Coronary artery (tissue), 2 donors: ENCODE measurements around the gene CADM4.
"Not testable (repeated sequence)": the region's sequence is repeated elsewhere in the genome, so short reads cannot be mapped to it uniquely, and the experiment has no call there.

Experiments
- DNase-seq: peaks from one replicate; pipeline ENCODE4 v3.0.0-alpha.2; 2017; ENCODE audit warnings: low spot score
- H3K27ac ChIP-seq, 2 donors: fragments of 200-600 bp; sonication (generic); one replicate each; pipeline ENCODE4 v1.5.1; 2016 to 2019
- H3K4me3 ChIP-seq: fragments of 200-600 bp; sonication (generic); 2 replicates; pipeline ENCODE4 v1.5.1; 2016; ENCODE audit warnings: mild to moderate bottlenecking, moderate library complexity
- TF ChIP-seq, protein P1 (sequence below): fragments of 200-600 bp; sonication (generic); IDR thresholded peaks from one replicate; pipeline ENCODE4 v1.5.1; 2019; ENCODE audit warnings: antibody characterized with exemption

The CADM4 gene

GRCh38 chr19:43638995-43639518 lies 593 bp downstream of the CADM4 start:
- Histone ChIP-seq H3K27ac (peak overlapping the region in 1 of 2 donors; percentile 34), H3K4me3 (peak overlapping the region; percentile 78)
- TF ChIP-seq, protein P1, sequence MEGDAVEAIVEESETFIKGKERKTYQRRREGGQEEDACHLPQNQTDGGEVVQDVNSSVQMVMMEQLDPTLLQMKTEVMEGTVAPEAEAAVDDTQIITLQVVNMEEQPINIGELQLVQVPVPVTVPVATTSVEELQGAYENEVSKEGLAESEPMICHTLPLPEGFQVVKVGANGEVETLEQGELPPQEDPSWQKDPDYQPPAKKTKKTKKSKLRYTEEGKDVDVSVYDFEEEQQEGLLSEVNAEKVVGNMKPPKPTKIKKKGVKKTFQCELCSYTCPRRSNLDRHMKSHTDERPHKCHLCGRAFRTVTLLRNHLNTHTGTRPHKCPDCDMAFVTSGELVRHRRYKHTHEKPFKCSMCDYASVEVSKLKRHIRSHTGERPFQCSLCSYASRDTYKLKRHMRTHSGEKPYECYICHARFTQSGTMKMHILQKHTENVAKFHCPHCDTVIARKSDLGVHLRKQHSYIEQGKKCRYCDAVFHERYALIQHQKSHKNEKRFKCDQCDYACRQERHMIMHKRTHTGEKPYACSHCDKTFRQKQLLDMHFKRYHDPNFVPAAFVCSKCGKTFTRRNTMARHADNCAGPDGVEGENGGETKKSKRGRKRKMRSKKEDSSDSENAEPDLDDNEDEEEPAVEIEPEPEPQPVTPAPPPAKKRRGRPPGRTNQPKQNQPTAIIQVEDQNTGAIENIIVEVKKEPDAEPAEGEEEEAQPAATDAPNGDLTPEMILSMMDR, result no peak
- DNase-seq, result no peak

GRCh38 chr19:43638214-43638994 lies 1.2 kb downstream of the CADM4 start:
- TF ChIP-seq, protein P1, result no peak
- DNase-seq, result no peak
- no peak overlapping the region for H3K27ac ChIP-seq
- H3K4me3 ChIP-seq, result peak overlapping the region; percentile 14

GRCh38 chr19:43636121-43636683 lies 3.4 kb downstream of the CADM4 start:
- TF ChIP-seq, protein P1, result no peak
- no peak for DNase-seq
- H3K4me3 ChIP-seq, result no peak overlapping the region
- peak overlapping the region in 1 of 2 donors; percentile 28 for H3K27ac ChIP-seq

- Histone ChIP-seq H3K27ac (peak overlapping the region in 1 of 2 donors; percentile 28), H3K4me3 (peak overlapping the region; percentile 21)
- not testable (repeated sequence) for DNase-seq
These were observed 4.1 kb downstream of the CADM4 start for GRCh38 chr19:43635561-43635940.

DNA sequence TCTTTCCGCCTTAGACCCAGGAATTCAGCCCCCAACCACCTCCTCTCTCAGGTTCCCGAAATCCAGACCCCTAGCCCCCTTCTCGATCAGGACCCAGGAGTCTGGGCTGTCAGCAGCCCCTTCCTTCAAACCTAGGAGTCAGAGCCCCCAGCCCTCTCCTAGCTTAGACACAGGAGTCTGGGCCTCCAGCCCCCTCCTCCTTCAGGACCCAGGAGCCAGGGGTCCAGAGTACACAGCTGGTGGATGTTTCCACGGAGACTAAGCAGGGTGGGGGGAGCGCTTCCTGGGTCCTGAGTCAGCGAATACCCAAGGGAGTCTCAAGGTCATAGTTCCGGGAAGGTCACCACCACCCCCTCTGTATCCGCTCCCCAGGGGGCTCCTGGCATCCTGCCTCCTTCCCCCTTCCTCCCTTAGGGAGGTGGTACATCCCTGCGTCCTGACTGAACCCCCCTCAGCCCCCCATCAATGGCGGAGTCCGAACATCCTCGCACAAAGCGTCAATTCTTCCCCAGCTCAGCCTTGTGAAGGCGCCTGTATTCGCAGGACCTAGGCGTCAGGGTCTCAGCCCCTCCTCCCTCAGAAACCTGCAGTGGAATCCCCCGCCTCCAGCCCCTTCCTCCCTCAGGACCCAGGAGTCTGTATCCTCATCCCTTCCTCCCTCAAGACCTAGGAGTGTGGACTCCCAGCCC lies 4.6 kb downstream of the CADM4 start:
- no peak for DNase-seq
- H3K4me3 ChIP-seq, result peak overlapping the region; percentile 21
- TF ChIP-seq, protein P1, result no peak
- peak overlapping the region in 1 of 2 donors; percentile 11 for H3K27ac ChIP-seq

DNA sequence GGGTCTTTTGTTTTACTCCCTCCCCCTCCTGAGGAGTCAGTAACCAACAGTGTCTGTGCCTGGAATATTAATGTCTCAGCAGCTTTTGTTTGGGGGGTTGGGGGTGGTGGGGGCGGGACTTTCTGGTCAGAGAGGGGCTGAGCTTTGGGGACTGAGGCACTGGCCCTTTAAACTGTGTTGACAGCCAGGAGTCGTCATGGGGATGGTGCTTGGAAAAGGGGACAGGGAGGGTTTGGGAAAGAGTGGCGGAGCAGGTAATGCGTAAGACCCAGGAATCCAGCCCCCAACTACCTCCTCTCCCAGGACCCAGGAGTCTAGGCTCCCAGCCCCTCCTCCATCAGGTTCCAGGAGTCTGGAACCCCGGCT lies 5.2 kb downstream of the CADM4 start:
- Histone ChIP-seq H3K4me3 (no peak overlapping the region), H3K27ac (peak overlapping the region in 1 of 2 donors; percentile 11)
- TF ChIP-seq, protein P1, result no peak
- DNase-seq, result no peak

GRCh38 chr19:43634068-43634467 lies 5.6 kb downstream of the CADM4 start:
- TF ChIP-seq, protein P1, result no peak
- no peak for DNase-seq
- Histone ChIP-seq H3K27ac (no peak overlapping the region), H3K4me3 (no peak overlapping the region)
